Ovary (tissue), 3 donors: ENCODE results near the gene WDR81.

ENCODE experiments used
- CTCF ChIP-seq, 3 donors: fragments of 450-650 bp in 2 of 3; fragments of 200-600 bp in 1 of 3; IDR thresholded peaks; one replicate each; pipeline versions ENCODE4 v1.5.1 to v1.8.0; 2016 to 2022; ENCODE audit warnings: antibody characterized with exemption in 3 of 3, mild to moderate bottlenecking in 1 of 3
- EP300 ChIP-seq: sonication (generic); formaldehyde crosslinking; IDR thresholded peaks from one replicate; pipeline ENCODE4 v1.6.1; 2017; ENCODE audit warnings: antibody characterized with exemption
- POLR2A ChIP-seq: fragments of 450-650 bp; IDR thresholded peaks from one replicate; pipeline ENCODE4 v1.6.1; 2017; ENCODE audit warnings: antibody characterized with exemption, mild to moderate bottlenecking, moderate library complexity
- donor health status: DM: no; HTN: no; CAD: no.

- TF ChIP-seq EP300 (no peak), POLR2A (no peak), CTCF (IDR thresholded peaks at IDR 0.05) (no peak)
These were observed 13.5 kb upstream of the WDR81 start for GRCh38 chr17:1710807-1711553.
